Activated T-cell treated with anti-CD3 and anti-CD28 coated beads, Interleukin-2, amount 50 U/mL, for 48 hours (primary cell): ENCODE measurements around the gene BCL2L12.

Source experiments
- DNase-seq, 2 experiments: peaks; one replicate each; pipeline ENCODE4 v3.0.0-alpha.2; 2020

BCL2L12 gene

DNA sequence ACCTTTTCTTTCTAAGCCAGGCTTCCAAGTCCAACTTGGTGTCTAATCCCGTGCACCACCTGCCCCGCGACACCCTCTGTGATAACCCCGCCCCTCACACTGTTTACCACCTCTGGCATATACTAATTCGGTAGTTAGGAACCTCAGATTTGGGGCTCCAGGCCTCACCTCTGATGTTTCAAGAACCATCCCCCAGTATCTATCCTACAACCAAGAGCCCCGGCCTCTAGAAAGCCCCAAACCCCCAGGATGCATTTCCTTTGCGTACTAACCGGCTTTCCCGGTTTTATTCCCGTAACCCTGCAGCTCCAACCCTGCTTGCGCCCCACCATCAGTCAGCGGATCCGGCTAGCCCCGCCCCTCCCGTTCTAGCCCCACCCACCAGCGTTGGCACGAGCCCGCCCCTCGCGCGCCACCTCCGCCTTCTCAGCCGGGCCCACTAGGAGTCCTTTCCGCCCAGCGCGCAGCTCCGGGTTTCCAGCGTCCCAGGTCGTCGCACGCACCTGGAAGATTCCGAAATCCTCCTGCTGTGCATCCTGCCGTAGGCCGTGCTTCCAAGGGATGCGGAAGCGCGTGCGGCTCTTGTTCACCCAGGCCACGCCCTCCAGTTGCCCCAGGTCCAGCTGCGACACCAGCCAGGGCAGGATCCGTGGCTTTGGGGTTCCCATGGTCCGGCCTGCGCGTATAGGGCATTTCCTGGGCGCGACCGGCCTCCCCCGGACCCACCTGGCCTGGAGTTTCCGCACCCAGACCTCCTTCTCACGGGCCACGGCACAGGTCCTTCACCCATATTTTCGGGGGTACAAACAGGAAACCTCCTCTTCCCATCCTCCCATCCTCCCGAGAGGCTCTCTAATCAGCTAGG lies 1.3 kb upstream of the BCL2L12 start:
- DNase-seq = peak; percentile 95 to 96

DNA sequence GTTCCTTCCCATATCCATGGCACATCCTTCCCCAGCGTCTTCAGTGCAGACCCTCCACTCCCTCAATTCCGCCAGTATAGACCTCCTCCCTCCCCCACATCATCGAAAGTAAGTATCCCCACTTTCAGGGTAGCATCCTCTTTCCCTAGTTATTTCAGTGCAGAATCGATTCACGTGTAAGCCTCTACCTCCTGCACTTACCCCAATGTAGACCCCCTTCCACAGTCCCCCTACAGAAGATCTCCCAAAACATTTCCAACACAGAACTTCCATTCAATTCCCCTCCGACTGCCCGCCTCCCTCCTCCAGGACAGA lies 740 bp upstream of the BCL2L12 start:
- DNase-seq = no peak

DNA sequence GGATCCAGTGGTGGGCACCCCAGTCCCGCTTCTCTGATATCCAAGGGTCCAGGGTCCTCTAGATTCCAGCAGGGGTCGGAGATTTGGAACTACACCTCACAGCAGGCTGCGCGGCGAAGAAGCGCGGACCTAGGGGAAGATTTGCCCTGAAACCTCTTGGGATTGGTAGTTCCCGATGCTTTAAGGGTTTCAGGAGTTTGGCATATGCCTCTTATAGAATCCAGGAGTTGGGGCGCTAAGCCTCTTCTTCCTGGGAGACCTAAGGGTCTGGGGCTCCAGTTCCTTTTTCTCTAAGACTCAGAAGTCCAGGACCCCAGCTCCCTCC lies 349 bp downstream of the BCL2L12 start:
- no peak for DNase-seq

DNA sequence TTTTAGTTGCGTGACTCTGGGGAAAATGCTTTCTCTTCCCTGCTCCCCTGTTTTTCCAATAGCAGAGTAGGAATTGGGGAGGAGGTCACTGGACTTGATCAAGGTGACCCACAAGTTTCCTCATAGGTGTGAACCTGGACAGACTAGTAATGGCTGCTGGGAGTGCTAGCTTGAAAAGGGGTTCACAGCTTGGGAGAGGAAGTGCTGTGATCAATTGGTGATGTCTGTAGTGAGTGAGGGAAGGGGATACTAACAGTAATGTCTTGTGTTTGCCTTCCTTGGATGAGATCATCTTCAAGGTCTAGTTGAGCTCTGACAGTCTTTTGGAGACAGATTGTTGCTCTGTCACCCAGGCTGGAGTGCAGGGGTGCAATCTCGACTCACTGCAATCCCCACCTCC lies 1.7 kb downstream of the BCL2L12 start:
- no peak for DNase-seq

DNA sequence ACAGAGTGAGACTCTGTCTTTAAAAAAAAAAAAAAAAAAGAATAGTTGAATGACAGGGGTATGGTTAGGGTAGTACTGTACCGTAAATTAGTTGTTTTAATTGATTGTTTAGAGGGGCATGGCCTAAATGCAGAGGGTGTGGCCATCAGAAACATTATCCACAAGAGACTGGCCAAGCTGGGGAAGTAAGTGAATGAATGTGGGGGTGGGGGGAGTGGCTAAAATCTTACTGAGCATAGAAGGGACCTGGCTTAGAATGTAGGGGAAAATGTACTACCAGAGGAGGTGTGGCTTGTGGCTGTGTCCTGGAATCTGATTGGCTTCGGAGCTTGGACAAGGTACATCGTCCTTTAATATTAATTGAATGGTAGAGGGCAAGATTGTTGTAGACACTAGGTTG lies 3.8 kb downstream of the BCL2L12 start:
- DNase-seq = no peak

DNA sequence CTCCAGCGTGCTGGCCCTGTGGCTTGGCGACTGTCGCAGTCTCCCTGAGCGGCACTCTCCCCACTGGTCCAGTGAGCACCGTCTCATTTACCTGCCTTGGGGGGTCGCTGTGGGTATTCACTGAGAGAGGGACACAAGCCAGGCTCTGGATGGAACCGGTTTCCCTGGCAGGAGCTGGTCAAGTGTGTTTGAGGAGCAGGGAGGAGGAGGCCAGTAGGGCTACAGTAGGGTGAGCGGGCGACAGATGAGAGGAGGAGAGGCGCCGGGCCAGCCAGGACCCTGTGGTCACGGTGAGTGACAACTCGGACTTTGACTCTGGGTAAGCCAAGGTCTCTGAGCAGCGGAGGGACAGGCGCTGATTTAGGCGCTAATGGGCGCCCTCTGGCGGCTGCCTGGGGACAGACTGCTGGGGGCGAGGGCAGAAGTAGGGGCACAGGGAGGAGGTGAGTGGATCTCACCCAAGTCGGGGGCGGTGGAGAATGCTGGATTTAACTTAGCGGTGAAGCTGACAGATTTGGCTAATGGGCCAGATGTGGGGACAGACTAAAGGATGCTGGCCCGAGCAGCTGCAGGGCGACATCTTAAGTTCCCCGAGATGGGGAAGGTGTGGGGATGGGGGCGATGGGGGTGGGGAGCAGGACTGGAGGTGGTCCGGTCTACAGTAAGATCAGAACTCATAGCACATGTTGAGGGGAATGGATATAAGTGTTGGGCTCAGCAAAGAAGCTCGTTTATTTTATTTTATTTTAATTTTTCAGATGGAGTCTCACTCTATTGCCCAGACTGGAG lies 6.6 kb downstream of the BCL2L12 start:
- peak; percentile 86 to 87 for DNase-seq

DNA sequence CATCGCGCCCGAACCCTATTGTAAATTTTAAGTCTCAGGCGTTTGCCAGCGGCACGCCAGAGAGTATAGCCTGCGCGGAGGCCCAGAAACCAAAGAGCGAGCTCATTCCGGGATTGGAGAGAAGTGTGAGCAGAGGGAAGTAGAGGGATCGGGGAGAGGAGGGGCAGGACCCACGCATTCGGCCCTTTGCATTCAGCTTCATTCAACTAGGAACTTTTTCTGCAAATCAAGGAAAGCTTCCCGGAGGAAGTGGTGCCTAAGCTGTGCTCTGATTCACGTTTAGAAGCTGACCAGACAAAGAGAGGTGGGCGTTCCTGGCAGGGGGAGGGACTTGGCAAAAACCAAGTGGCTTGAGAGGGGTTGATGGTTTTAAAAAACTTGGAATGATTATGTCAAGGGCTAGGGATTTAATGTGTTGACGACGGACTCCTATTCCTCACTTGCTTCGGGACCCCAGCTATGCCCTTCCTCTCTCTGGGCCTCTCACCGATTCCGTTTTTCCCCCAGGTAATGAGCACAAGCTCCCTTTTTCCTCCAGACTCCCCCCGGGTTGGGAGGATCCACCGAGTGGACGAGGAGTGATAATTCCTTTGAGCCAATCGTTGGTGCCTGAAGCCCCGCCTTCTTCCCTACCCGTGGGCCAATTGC lies 10.5 kb downstream of the BCL2L12 start:
- DNase-seq = no peak

DNA sequence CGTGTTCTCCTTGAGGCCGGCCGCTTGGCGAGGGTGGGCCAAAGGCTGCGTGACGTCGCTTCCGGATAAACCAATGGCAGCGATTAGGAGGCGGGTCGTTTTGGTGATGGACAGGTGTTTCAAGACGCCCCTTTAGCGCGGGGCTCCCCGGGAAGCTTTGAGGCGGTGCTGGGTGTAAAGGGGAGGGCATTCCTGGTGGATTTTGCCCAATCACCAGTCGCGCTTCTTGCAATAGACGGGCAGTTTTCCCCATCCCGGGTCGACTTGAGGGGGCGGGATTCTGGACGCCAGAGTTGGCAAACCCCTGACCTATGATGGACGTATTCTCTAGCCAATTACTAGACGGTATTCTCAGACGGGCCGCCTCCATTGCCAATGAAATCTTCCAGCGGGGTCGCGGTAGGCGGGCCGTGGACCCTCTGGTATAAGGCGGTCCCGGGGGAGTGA lies 11.1 kb downstream of the BCL2L12 start:
- DNase-seq = peak; percentile 99 to 100

DNA sequence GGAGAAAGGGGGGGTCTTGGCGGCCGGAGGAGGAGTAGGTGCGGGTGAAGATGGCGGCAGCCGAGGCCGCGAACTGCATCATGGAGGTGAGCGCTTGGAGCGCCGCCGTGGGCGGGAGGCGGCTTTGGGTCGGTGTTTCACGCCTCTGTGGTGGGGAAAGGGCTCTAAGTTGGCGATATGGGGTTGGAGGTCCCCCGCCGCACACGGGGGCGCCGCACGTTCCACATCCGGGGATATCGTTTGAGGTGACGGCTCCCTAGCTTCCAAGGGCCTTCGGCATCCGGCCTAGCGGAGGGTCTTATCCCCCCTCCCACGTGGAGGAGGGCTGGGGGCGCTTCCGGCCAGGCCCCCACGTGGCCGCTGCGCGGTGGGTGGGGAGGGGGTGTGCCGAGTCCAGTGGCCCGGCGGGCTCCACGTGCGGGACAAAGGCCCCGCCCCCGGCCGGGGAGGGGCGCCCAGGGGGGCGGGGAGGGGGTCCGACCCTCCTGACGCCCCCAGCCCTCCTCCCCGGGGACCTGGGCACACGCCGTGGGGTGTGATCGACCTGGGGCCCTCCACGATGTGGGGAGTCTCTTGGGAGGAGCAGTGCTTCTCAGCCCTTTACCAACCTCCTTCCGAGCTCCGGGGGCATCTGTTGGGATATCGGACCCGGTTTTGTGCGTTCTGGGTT lies 11.6 kb downstream of the BCL2L12 start, which contains the start of gene PRMT1:
PRMT1 (plus strand) TSS at position 41 of the 670 bp plus-strand sequence; CDS start at position 51, 10 bp downstream.
- peak in 1 of 2 experiments; percentile 74 for DNase-seq

DNA sequence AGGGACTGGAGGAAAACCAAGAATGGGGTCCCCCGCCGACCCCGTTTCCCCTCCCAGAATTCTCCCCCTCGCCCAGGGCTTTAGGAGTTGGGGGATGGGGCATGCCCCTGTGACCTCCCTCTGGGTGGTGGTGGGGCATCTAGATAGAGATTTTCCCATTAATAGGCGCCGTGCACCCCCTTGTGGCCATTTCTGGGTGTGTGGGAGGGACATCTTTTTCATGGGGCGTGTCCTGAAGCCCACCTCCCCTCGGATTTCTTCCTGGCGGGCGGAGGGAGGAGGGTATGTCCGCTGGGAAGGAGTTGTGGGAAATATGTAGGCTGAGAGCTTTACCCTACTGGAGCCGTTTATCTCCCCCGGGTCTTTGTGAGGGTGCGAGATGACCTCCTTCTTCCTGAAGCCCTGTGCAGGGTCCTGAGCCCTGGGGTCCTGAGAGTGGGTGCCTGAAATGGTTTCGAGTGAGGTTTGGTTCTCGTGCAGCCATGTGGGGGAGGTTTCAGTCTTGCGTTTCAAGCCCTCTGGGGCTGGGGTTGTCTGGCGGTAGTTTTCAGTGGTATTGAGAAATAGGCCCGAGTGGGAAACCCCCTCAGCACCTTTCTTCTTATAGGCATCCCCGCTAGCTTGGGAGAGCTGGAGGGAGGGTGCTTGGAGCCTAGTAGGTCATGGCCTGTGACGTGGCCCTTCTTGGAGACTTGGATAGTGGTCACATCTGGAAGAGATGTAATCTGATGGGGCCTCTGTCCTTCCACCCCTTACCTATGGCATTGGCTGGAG lies 12.4 kb downstream of the BCL2L12 start:
- peak; percentile 89 for DNase-seq

DNA sequence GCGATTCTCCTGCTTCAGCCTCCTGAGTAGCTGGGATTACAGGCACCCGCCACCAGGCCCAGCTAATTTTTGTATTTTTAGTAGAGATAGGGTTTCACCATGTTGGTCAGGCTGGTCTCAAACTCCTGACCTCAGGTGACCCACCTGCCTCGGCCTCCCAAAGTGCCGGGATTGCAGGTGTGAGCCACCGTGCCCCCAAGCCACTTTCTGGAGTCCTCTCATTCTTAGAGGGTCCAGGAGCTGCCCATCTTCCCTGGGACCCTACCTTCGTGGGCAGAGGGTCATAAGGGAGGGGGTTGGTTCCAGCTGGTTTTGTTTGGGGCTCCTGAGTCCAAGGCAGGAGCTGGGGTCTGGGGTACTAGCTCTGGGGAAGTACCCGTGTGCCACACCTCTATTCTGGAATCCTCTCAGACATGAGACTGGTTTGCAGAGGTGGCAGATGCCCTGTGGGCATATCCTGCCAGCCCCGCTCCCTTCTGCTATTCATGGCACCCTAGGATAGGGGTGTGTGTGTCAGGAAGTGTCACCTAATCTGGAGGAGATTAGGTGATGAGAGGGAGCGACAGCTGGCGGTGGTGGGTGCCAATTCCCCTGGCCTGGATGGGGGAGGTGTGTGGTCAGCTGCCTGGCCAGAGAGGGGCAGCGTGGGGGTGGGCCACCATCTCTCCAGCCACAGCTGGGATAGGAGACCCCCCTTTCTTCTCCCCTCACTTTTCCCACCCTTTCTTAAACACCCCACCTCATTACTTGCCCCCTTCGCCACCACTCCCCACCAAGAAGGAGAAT lies 13.4 kb downstream of the BCL2L12 start:
- no peak for DNase-seq

DNA sequence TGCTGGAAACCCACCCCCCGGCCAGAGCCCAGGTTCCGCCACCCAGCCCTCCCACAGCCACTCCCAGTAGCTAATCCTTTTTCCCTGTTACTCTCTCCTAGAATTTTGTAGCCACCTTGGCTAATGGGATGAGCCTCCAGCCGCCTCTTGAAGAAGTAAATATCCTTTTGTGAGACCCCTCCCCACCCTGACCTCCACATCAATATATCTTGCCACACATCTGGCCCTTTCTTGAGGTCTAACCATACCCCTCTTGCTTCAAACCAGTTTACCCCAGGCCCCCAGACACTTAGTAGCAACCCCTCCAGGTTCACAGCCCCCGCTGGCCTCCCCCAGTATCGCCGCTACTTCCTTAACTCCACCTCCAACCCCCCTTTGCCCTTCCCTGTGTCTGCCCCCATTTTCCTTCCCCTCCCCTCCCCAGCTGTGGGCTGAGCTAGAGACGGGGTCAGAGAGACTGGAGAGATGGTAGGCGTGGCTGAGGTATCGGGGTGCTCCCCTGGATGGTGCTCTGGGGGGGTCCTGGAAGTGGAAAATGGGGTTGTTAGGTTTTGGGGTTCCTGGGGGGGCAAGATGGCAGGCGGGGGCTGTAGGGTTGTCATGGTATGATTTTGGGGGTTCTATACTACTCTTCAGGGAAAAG lies 14.2 kb downstream of the BCL2L12 start:
- DNase-seq = no peak

DNA sequence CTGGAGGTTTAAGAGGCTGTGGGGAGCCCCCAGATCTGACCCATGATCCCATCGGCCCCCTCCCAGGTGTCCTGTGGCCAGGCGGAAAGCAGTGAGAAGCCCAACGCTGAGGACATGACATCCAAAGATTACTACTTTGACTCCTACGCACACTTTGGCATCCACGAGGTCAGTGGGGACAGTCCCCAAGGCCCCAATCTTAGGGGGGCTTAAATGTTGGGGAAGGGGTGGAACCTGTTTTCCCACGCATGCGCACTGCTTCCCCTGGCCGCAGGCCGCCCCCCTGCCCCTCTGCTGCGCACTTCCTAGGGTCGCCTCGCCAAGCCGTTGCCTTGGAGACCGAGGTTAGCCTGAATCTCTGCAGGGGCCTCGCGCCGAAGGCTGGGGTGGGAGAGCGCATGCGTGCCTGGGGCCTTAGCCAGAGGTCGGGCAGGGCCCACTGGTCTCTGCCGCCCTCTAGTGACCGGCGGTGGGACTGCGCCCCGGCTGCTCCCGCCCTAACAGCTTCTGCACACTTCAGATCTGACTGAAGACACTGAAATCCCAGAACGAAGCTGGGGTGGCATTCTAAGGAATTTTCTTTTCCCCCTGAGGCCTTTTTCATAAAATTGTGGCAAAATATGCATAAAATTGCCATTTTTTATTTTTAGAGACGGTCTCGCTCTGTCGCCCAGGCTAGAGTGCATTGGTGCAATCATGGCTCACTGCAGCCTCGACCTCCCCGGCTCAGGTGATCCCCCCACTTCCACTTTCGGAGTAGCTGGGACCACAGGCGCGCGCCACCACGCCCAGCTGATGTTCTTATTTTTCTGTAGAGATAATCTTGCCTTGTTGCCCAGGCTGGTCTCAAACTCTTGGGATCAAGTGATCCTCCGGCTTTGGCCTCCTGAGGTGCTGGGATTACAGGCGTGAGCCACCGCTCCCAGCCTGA lies 15.0 kb downstream of the BCL2L12 start:
- peak; percentile 96 to 98 for DNase-seq

DNA sequence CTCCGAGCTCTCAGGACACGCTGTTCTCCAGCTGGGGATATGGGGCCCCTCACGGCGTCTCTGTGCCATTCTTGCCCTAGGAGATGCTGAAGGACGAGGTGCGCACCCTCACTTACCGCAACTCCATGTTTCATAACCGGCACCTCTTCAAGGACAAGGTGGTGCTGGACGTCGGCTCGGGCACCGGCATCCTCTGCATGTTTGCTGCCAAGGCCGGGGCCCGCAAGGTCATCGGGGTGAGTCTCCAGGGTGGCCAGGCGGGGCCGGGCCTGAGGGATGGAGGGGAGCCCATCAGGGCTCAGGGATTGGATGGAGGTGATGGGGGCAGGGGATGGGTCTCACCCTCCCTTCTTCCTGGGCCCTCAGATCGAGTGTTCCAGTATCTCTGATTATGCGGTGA lies 16.1 kb downstream of the BCL2L12 start:
- no peak for DNase-seq

DNA sequence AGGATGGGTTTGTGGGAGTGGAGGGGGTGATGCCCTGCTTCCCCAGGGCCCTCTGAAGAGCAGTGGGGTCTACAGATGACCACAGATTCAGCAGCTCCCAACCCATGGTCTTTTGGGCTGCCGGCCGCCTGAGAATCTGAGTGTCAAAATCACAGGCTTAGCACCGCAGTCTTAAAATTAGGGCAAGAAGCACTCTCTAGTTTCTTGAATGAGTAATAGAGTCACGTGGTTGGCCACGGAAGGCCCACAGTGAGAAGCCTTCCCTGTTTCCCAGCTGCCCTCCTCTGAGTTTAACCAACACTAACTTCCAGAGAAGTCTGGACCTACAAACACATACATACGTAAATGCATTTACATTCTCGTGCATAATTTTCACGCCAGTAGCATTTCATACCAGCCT lies 16.5 kb downstream of the BCL2L12 start:
- no peak for DNase-seq

DNA sequence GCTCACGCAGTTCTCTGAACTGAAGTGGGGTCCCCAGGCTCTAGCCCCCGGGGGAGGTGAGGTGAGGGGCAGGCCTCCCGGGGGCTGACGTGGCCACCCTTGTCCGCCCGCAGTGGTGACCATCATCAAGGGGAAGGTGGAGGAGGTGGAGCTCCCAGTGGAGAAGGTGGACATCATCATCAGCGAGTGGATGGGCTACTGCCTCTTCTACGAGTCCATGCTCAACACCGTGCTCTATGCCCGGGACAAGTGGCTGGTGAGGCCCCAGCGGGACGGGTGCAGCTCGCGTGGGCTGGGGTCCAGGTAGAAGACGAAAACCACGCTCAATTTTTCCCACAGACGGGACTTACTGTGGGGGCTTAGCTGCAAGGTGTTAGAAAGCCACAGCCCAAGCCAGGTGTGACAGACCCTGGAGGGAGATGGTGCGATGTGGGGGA lies 18.1 kb downstream of the BCL2L12 start:
- no peak for DNase-seq

DNA sequence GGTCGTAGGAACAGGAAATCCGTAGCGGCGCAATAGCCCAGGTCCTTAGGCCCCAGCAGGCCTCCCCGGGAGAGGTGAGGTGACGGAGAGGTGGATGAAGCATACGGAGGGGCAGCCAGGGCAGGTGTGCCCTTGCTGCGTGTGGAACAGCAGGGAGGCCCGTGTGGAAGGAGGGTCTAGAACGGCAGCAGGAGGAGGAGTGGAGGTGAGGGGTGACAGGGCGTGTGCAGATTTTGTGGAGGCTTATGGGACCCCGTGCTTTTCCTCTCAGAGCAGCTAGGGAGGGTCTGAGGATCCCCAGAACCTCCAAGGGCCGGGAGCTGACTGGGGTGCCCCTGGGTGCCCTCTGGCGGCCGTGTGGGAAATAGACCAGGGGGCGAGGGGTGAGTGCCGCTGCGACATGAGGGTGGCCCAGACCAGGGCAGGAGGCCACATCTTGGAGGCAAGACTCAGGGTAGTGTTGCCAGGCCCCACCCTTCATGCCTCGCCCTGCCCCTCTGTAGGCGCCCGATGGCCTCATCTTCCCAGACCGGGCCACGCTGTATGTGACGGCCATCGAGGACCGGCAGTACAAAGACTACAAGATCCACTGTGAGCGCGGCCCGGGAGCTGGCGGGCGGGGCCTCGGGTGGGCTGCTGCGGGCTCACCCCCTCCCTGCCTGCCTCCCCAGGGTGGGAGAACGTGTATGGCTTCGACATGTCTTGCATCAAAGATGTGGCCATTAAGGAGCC lies 18.7 kb downstream of the BCL2L12 start:
- peak; percentile 47 to 58 for DNase-seq

DNA sequence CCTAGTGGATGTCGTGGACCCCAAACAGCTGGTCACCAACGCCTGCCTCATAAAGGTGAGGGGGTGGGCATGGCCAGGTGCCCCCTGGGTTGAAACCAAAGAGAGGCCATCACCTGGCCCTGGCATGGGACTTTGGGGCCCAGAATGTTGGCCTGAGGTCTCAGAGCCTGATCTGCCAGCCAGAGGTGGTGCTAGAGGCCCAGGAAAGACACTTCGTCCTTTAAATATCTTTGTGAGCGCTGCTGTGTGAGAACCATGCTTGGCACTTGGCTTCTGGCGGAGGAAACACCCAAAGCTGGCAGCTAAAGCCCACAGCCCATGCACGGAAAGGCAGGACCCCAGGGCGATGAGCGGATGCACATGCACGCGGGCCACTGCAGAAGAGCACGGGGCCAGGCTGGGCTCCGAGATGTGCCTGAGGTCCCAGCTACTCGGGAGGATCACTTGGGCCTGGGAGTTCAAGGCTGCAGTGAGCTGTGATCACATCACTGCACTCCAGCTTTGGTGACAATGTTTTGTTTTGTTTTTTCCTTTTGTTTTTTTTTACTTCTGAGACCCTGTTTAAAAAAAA lies 19.3 kb downstream of the BCL2L12 start:
- no peak for DNase-seq
